ENCODE results near the gene GDF11. TPM values are rescaled to one million over a fixed set of nuclear protein-coding genes. Genes with fewer than 3 reads are reported as not detected.

The GDF11 gene
- total RNA-seq, 1 donor from 2014 or later, result 66.6 TPM

GRCh38 chr12:55708695-55709233 is 34.2 kb upstream of the GDF11 start:
- DNase-seq (ENCODE audit: low read depth, low spot score), result no peak
- peaks cover 43% of the 10 kb centered on the region for H3K4me1 Mint-ChIP-seq

GRCh38 chr12:55711786-55712553 is 31.0 kb upstream of the GDF11 start:
- no peak for DNase-seq (ENCODE audit: low read depth, low spot score)
- H3K9me3 Mint-ChIP-seq, result no peaks in the 10 kb centered on the region
- H3K4me1 Mint-ChIP-seq, result peaks cover 35% of the 10 kb centered on the region
- peak overlapping the region; percentile 41 for H3K4me3 Mint-ChIP-seq
- H3K27me3 Mint-ChIP-seq (ENCODE audit: low read depth), result peaks cover 68% of the 10 kb centered on the region
- TF ChIP-seq CTCF (conservative IDR thresholded peaks at IDR 0.05), result no peak
- no peaks in the 10 kb centered on the region for H3K36me3 Mint-ChIP-seq (ENCODE audit: low read depth)
- no peak overlapping the region for H3K27ac Mint-ChIP-seq (ENCODE audit: unreplicated experiment)

More at GRCh38 chr12:55708695-55709233, 34.2 kb upstream of the GDF11 start:
- TF ChIP-seq CTCF (conservative IDR thresholded peaks at IDR 0.05), result no peak
- peak overlapping the region; percentile 87 for H3K4me3 Mint-ChIP-seq
- no peaks in the 10 kb centered on the region for H3K36me3 Mint-ChIP-seq (ENCODE audit: low read depth)
- H3K27ac Mint-ChIP-seq (ENCODE audit: unreplicated experiment), result peak overlapping the region; percentile 46
- H3K27me3 Mint-ChIP-seq (ENCODE audit: low read depth), result peaks cover 70% of the 10 kb centered on the region
- H3K9me3 Mint-ChIP-seq, result no peaks in the 10 kb centered on the region

GRCh38 chr12:55712700-55713415 is 30.1 kb upstream of the GDF11 start:
- Mint-ChIP-seq H3K9me3 (no peaks in the 10 kb centered on the region), H3K4me1 (peaks cover 39% of the 10 kb centered on the region), H3K27ac (ENCODE audit: unreplicated experiment) (no peak overlapping the region), H3K4me3 (peak overlapping the region; percentile 56), H3K36me3 (ENCODE audit: low read depth) (no peaks in the 10 kb centered on the region), H3K27me3 (ENCODE audit: low read depth) (peaks cover 64% of the 10 kb centered on the region)
- no peak for DNase-seq (ENCODE audit: low read depth, low spot score)
- TF ChIP-seq CTCF (conservative IDR thresholded peaks at IDR 0.05), result no peak

GRCh38 chr12:55713721-55714120 is 29.2 kb upstream of the GDF11 start:
- DNase-seq (ENCODE audit: low read depth, low spot score), result no peak
- peak overlapping the region; percentile 56 for H3K4me3 Mint-ChIP-seq
- H3K36me3 Mint-ChIP-seq (ENCODE audit: low read depth), result no peaks in the 10 kb centered on the region
- peaks cover 40% of the 10 kb centered on the region for H3K4me1 Mint-ChIP-seq
- H3K27me3 Mint-ChIP-seq (ENCODE audit: low read depth), result peaks cover 56% of the 10 kb centered on the region
- TF ChIP-seq CTCF (conservative IDR thresholded peaks at IDR 0.05), result no peak
- H3K9me3 Mint-ChIP-seq, result no peaks in the 10 kb centered on the region
- no peak overlapping the region for H3K27ac Mint-ChIP-seq (ENCODE audit: unreplicated experiment)

GRCh38 chr12:55715169-55715764 is 27.7 kb upstream of the GDF11 start:
- TF ChIP-seq CTCF (conservative IDR thresholded peaks at IDR 0.05), result no peak
- Mint-ChIP-seq H3K27ac (ENCODE audit: unreplicated experiment) (peak overlapping the region; percentile 97), H3K4me3 (peak overlapping the region; percentile 94), H3K27me3 (ENCODE audit: low read depth) (peaks cover 40% of the 10 kb centered on the region), H3K4me1 (peaks cover 38% of the 10 kb centered on the region), H3K9me3 (no peaks in the 10 kb centered on the region), H3K36me3 (ENCODE audit: low read depth) (no peaks in the 10 kb centered on the region)
- DNase-seq (ENCODE audit: low read depth, low spot score), result no peak

All from neural crest cell (in vitro differentiated cells).